CD14-positive monocyte (primary cell): ENCODE results near the gene THBS3. TPM values are rescaled to one million over a fixed set of nuclear protein-coding genes. Genes with fewer than 3 reads are reported as not detected.
"Not testable (repeated sequence)": the region's sequence is repeated elsewhere in the genome, so short reads cannot be mapped to it uniquely, and the experiment has no call there.

Experiments used
- DNase-seq, 3 donors: peaks; one replicate each; pipeline ENCODE4 v3.0.0-alpha.2; 2011 to 2022
- H2AFZ ChIP-seq: 2 replicates; pipeline ENCODE4 v1.6.0; 2012; ENCODE audit warnings: mild to moderate bottlenecking, low read depth, low read length, inconsistent platforms; ENCODE audit not compliant: insufficient read depth, poor library complexity, severe bottlenecking
- H3K27ac ChIP-seq, 2 donors: 1 replicate in 1 of 2; 2 replicates in 1 of 2; pipeline ENCODE4 v1.5.1; 2012 to 2013; ENCODE audit warnings: low read length in 2 of 2, control low read depth in 1 of 2, inconsistent platforms in 1 of 2, low read depth in 1 of 2, mild to moderate bottlenecking in 1 of 2
- H3K27me3 ChIP-seq, 2 donors: one replicate each; pipeline versions ENCODE4 v1.6.0 to v1.6.1; 2011 to 2013; ENCODE audit warnings: low read length in 2 of 2; ENCODE audit not compliant: control insufficient read depth in 2 of 2, insufficient read depth in 2 of 2
- H3K36me3 ChIP-seq, 2 donors: replicated peaks in 1 of 2; 1 replicate in 1 of 2; 2 replicates in 1 of 2; pipeline versions ENCODE4 v1.5.1 to v1.6.1; 2012 to 2013; ENCODE audit warnings: low read length in 2 of 2, control low read depth in 1 of 2, inconsistent platforms in 1 of 2, mild to moderate bottlenecking in 1 of 2; ENCODE audit not compliant: insufficient read depth in 2 of 2, control insufficient read depth in 1 of 2
- H3K4me1 ChIP-seq, 2 donors: 1 replicate in 1 of 2; 2 replicates in 1 of 2; pipeline versions ENCODE4 v1.5.1 to v1.6.1; 2012 to 2013; ENCODE audit warnings: low read length in 2 of 2, control low read depth in 1 of 2, inconsistent platforms in 1 of 2, mild to moderate bottlenecking in 1 of 2, moderate library complexity in 1 of 2; ENCODE audit not compliant: insufficient read depth in 2 of 2, control insufficient read depth in 1 of 2
- H3K4me2 ChIP-seq: replicated peaks from 2 replicates; pipeline ENCODE3; 2012; ENCODE audit warnings: low read length, moderate library complexity, mild to moderate bottlenecking; ENCODE audit not compliant: poor library complexity, severe bottlenecking; ENCODE audit errors: extremely low read depth
- H3K4me3 ChIP-seq, 3 experiments: fragments of 200-600 bp in 1 of 3; sonication (generic) in 1 of 3; replicated peaks in 1 of 3; 1 replicate in 2 of 3; 2 replicates in 1 of 3; pipeline ENCODE4 v1.5.1; 2011 to 2013; ENCODE audit warnings: low read length in 3 of 3, mild to moderate bottlenecking in 3 of 3, control low read depth in 2 of 3, low read depth in 2 of 3, inconsistent platforms in 1 of 3, moderate library complexity in 1 of 3
- H3K79me2 ChIP-seq: 2 replicates; pipeline ENCODE4 v1.6.0; 2012; ENCODE audit warnings: mild to moderate bottlenecking, control low read depth, inconsistent platforms, low read length, moderate library complexity; ENCODE audit not compliant: insufficient read depth
- H3K9ac ChIP-seq: 2 replicates; pipeline ENCODE4 v1.6.0; 2017; ENCODE audit warnings: low read length, mild to moderate bottlenecking; ENCODE audit not compliant: insufficient read depth, poor library complexity, severe bottlenecking
- H3K9me3 ChIP-seq, 2 donors: replicated peaks in 1 of 2; 1 replicate in 1 of 2; 2 replicates in 1 of 2; pipeline versions ENCODE4 v1.5.1 to v1.6.1; 2012 to 2013; ENCODE audit warnings: low read length in 2 of 2, control low read depth in 1 of 2; ENCODE audit not compliant: control insufficient read depth in 1 of 2, insufficient read depth in 1 of 2
- H4K20me1 ChIP-seq: 2 replicates; pipeline ENCODE4 v1.6.0; 2012; ENCODE audit warnings: mild to moderate bottlenecking, low read length, control low read depth, moderate library complexity; ENCODE audit not compliant: insufficient read depth
- H3K27ac Mint-ChIP-seq, 7 donors: one replicate each; pipeline ENCODE4 v1.8.0; 2020; ENCODE audit warnings: mild to moderate bottlenecking in 7 of 7, mixed read lengths in 7 of 7, moderate library complexity in 6 of 7, inconsistent platforms in 2 of 7
- H3K27me3 Mint-ChIP-seq, 3 donors: one replicate each; pipeline ENCODE4 v1.8.0; 2021 to 2022; ENCODE audit warnings: low read depth in 3 of 3, mild to moderate bottlenecking in 3 of 3, mixed read lengths in 3 of 3, moderate library complexity in 3 of 3, inconsistent platforms in 1 of 3
- H3K36me3 Mint-ChIP-seq, 2 donors: one replicate each; pipeline ENCODE4 v1.8.0; 2020; ENCODE audit warnings: mixed read lengths in 2 of 2, inconsistent platforms in 1 of 2, mild to moderate bottlenecking in 1 of 2
- H3K4me1 Mint-ChIP-seq: one replicate; pipeline ENCODE4 v1.8.0; 2020; ENCODE audit warnings: mild to moderate bottlenecking, mixed read lengths
- H3K4me3 Mint-ChIP-seq, 2 donors: one replicate each; pipeline ENCODE4 v1.8.0; 2020; ENCODE audit warnings: mild to moderate bottlenecking in 2 of 2, mixed read lengths in 2 of 2, moderate library complexity in 1 of 2
- H3K9me3 Mint-ChIP-seq, 7 donors: one replicate each; pipeline ENCODE4 v1.8.0; 2020 to 2022; ENCODE audit warnings: mixed read lengths in 7 of 7, mild to moderate bottlenecking in 6 of 7, moderate library complexity in 6 of 7, inconsistent platforms in 2 of 7
- CTCF ChIP-seq: fragments of 200-600 bp; IDR thresholded peaks from one replicate; pipeline ENCODE4 v1.8.0; 2022; ENCODE audit warnings: antibody characterized with exemption, mild to moderate bottlenecking
- WGBS: methylation state at CpG from one replicate; pipeline ENCODE4 v1.1.5; 2013; ENCODE audit warnings: missing lambda C conversion rate; ENCODE audit not compliant: insufficient coverage; 5-methylcytosine and 5-hydroxymethylcytosine counted together
- intact Hi-C, 2 donors: fragments of 100-400 bp; cut with micrococcal nuclease; formaldehyde crosslinking; loops; one replicate each; pipeline versions ENCODE4 v1.15.0 to v1.15.1; 2023
- polyA plus RNA-seq, 3 donors: library from polyadenylated mRNA; depleted of rRNA in 1 of 3; unstranded in 2 of 3; stranded (reverse) in 1 of 3; fragments of 300-500 nt in 2 of 3; fragments of >200 nt in 1 of 3; fragmentation: Illumina TruSeq in 2 of 3; gene quantifications; 1 replicate in 2 of 3; 2 replicates in 1 of 3; pipeline ENCODE4 v1.2.3, GENCODE V29; 2012 to 2021

THBS3 gene
- polyA plus RNA-seq, 3 donors, result 3.2 to 50.7 (median 5.3) TPM

GRCh38 chr1:155166051-155166470, 41.6 kb downstream of the THBS3 start:
- no peak for DNase-seq
- Histone ChIP-seq H3K9ac (no peak overlapping the region), H3K9me3 (no peaks in the 10 kb centered on the region), H2AFZ (no peak overlapping the region), H3K27ac (no peak overlapping the region), H3K36me3 (peaks cover 14 to 19% of the 10 kb centered on the region in 2 donors), H3K4me1 (peaks cover 14 to 17% of the 10 kb centered on the region in 2 donors), H3K4me3 (no peak overlapping the region), H3K79me2 (no peaks in the 10 kb centered on the region), H3K27me3 (peaks cover 0 to 15% of the 10 kb centered on the region in 2 donors), H4K20me1 (no peaks in the 10 kb centered on the region), H3K4me2 (no peak overlapping the region)
- Mint-ChIP-seq H3K27ac (no peak overlapping the region), H3K9me3 (peaks cover 0 to 11% (median 6%) of the 10 kb centered on the region in 7 donors), H3K36me3 (peaks cover 16 to 24% of the 10 kb centered on the region in 2 donors), H3K4me1 (peaks cover 19% of the 10 kb centered on the region), H3K4me3 (peak overlapping the region in 1 of 2 donors; percentile 37), H3K27me3 (peaks cover 16 to 23% (median 22%) of the 10 kb centered on the region in 3 donors)
- TF ChIP-seq CTCF, result no peak
- 15% methylated on average over 7 of the region's 8 CpGs for WGBS
- intact Hi-C loops, result loop anchor here in 1 of 2 donors (2.0 to 5.0 kb wide), 2 partner anchors 39 to 73 kb away; partner anchors contain the start of gene EFNA1

DNA sequence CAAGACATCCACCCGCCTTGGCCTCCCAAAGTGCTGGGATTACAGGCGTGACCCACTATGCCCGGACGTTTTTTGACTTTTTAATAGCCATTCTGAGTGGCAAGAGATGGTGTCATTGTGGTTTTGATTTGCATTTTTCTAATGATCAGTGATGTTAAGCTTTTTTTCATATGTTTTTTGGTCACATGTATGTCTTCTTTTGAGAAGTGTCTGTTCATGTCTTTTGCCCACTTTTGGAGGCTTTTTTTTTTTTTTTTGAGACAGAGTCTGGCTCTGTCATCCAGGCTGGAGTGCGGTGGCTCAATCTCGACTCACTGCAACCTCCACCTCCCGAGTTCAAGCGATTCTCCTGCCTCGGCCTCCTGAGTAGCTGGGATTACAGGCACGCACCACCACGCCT, 43.1 kb downstream of the THBS3 start:
- Mint-ChIP-seq H3K9me3 (peaks cover 0 to 11% (median 6%) of the 10 kb centered on the region in 7 donors), H3K27me3 (peaks cover 16 to 23% (median 22%) of the 10 kb centered on the region in 3 donors), H3K4me1 (peaks cover 23% of the 10 kb centered on the region), H3K36me3 (peaks cover 7 to 11% of the 10 kb centered on the region in 2 donors)
- not testable (repeated sequence) for H3K4me2 ChIP-seq, H3K4me3 ChIP-seq, H3K4me3 Mint-ChIP-seq, H3K27ac Mint-ChIP-seq, H2AFZ ChIP-seq, H3K27ac ChIP-seq, H3K79me2 ChIP-seq, DNase-seq, H3K9ac ChIP-seq, H3K36me3 ChIP-seq, H3K9me3 ChIP-seq, H4K20me1 ChIP-seq
- intact Hi-C loops, result loop anchor here (5.0 kb wide), 1 partner anchor 37 kb away; the partner anchor contains the start of gene EFNA1 (in 2 of the 2)
- WGBS, result 100% methylated on average over 2 of the region's 11 CpGs
- Histone ChIP-seq H3K4me1 (peaks cover 14 to 17% of the 10 kb centered on the region in 2 donors), H3K27me3 (peaks cover 0 to 15% of the 10 kb centered on the region in 2 donors)

GRCh38 chr1:155163785-155164184, 43.9 kb downstream of the THBS3 start:
- H3K79me2 ChIP-seq, H3K36me3 Mint-ChIP-seq, H3K36me3 ChIP-seq, H3K9me3 ChIP-seq, H3K27ac ChIP-seq, H3K4me2 ChIP-seq, H3K27ac Mint-ChIP-seq, H3K9ac ChIP-seq, DNase-seq, H4K20me1 ChIP-seq, H2AFZ ChIP-seq, H3K4me3 ChIP-seq, H3K4me3 Mint-ChIP-seq: not testable (repeated sequence)
- Mint-ChIP-seq H3K9me3 (peaks cover 0 to 11% (median 6%) of the 10 kb centered on the region in 7 donors), H3K27me3 (peaks cover 16 to 23% (median 22%) of the 10 kb centered on the region in 3 donors), H3K4me1 (peaks cover 23% of the 10 kb centered on the region)
- WGBS, result no CpG with 5 or more reads among the region's 4 CpGs
- H3K4me1 ChIP-seq, result peaks cover 14 to 17% of the 10 kb centered on the region in 2 donors
- H3K27me3 ChIP-seq, result peaks cover 0 to 15% of the 10 kb centered on the region in 2 donors
- intact Hi-C loops, result loop anchor here in 1 of 2 donors (5.0 kb wide), 1 partner anchor 36 kb away; the partner anchor contains the start of gene EFNA1

- not testable (repeated sequence) for DNase-seq, H3K27ac Mint-ChIP-seq, H3K27ac ChIP-seq, H3K4me3 Mint-ChIP-seq, H3K79me2 ChIP-seq, H3K36me3 Mint-ChIP-seq, H2AFZ ChIP-seq, H3K9ac ChIP-seq, H3K9me3 ChIP-seq, H4K20me1 ChIP-seq, H3K36me3 ChIP-seq, H3K4me3 ChIP-seq, H3K4me2 ChIP-seq
- intact Hi-C loops, result loop anchor here in 1 of 2 donors (5.0 kb wide), 1 partner anchor 35 kb away; the partner anchor contains the start of gene EFNA1
- Histone ChIP-seq H3K27me3 (peaks cover 0 to 15% of the 10 kb centered on the region in 2 donors), H3K4me1 (peaks cover 10 to 14% of the 10 kb centered on the region in 2 donors)
- Mint-ChIP-seq H3K4me1 (peaks cover 18% of the 10 kb centered on the region), H3K9me3 (peaks cover 0 to 11% (median 6%) of the 10 kb centered on the region in 7 donors), H3K27me3 (peaks cover 15 to 21% (median 20%) of the 10 kb centered on the region in 3 donors)
- whole genome bisulfite sequencing, result 97% methylated on average over 3 of the region's 6 CpGs
Measured at GRCh38 chr1:155162631-155163030, 45.1 kb downstream of the THBS3 start.
